GM12878 (cell line): ENCODE results near the gene ANKRD6.

Experiments
- CTCF ChIP-seq, 3 experiments: IDR thresholded peaks in 2 of 3; conservative IDR thresholded peaks in 1 of 3; 2 replicates each; pipeline ENCODE4 v1.5.1; 2011; ENCODE audit warnings: low read depth in 3 of 3, low read length in 3 of 3, mild to moderate bottlenecking in 3 of 3, control low read depth in 2 of 3, moderate library complexity in 2 of 3, inconsistent platforms in 1 of 3, mixed read lengths in 1 of 3; ENCODE audit not compliant: control insufficient read depth in 2 of 3, insufficient read depth in 1 of 3; ENCODE audit errors: extremely low read depth in 1 of 3
- FOS ChIP-seq: IDR thresholded peaks from 3 replicates; pipeline ENCODE4 v1.6.1; 2011; ENCODE audit warnings: borderline replicate concordance; ENCODE audit not compliant: insufficient read length; ENCODE audit errors: extremely low read depth
- LARP7 ChIP-seq: fragments of 450-650 bp; IDR thresholded peaks from 2 replicates; pipeline ENCODE4 v1.6.1; 2017; ENCODE audit warnings: mild to moderate bottlenecking
- PAX8 ChIP-seq: fragments of 450-650 bp; IDR thresholded peaks from 2 replicates; pipeline ENCODE4 v1.6.1; 2017; ENCODE audit warnings: mild to moderate bottlenecking, moderate library complexity
- POLR2A ChIP-seq: IDR thresholded peaks from 2 replicates; pipeline ENCODE4 v1.6.1; 2011; ENCODE audit warnings: low read depth, mild to moderate bottlenecking, low read length
- POLR2AphosphoS5 ChIP-seq: IDR thresholded peaks from 2 replicates; pipeline ENCODE4 v1.6.1; 2011; ENCODE audit warnings: mild to moderate bottlenecking, low read length, inconsistent platforms
- RCOR1 ChIP-seq: conservative IDR thresholded peaks from 2 replicates; pipeline ENCODE4 v1.6.1; 2012; ENCODE audit warnings: low read depth, low read length, improper control_type of control experiment
- SP1 ChIP-seq: IDR thresholded peaks from one replicate; pipeline ENCODE4 v1.6.1; 2011; ENCODE audit warnings: low read depth, low read length
- YY1 ChIP-seq: IDR thresholded peaks from 2 replicates; pipeline ENCODE4 v1.6.1; 2011; ENCODE audit warnings: low read depth, mild to moderate bottlenecking, low read length

GRCh38 chr6:89406141-89406540, 26.8 kb upstream of the ANKRD6 start:
- TF ChIP-seq LARP7 (no peak), SP1 (no peak), PAX8 (no peak), YY1 (no peak), POLR2A (no peak), FOS (no peak), CTCF (IDR thresholded peaks at IDR 0.05 in 2 of 3, conservative IDR thresholded peaks at IDR 0.05 in 1 of 3; ENCODE audit: control insufficient read depth in 2 of 3, extremely low read depth in 1 of 3, insufficient read depth in 1 of 3, low read depth in 3 of 3, low read length in 3 of 3) (no peak), POLR2AphosphoS5 (no peak), RCOR1 (no peak)
